Stimulated activated CD4-positive, alpha-beta T cell treated with anti-CD3 and anti-CD28 coated beads, Interleukin-1b, Interleukin-23, amount 100 ng/mL, for 48 hours (primary cell): ENCODE results near the gene CCZ1.
A peak's percentile ranks its signal among the peaks of the same experiment; 100 is the strongest.
"Not testable (repeated sequence)": the region's sequence is repeated elsewhere in the genome, so short reads cannot be mapped to it uniquely, and the experiment has no call there.

ENCODE experiments used
- DNase-seq: peaks from one replicate; pipeline ENCODE4 v3.0.0-alpha.2; 2020

CCZ1 gene

GRCh38 chr7:5898480-5899224, at the start of gene CCZ1:
Gene CCZ1, plus strand, starts transcription at chr7:5898733. Its CDS starts 67 bp downstream, at chr7:5898800.
- peak; percentile 83 for DNase-seq

DNA sequence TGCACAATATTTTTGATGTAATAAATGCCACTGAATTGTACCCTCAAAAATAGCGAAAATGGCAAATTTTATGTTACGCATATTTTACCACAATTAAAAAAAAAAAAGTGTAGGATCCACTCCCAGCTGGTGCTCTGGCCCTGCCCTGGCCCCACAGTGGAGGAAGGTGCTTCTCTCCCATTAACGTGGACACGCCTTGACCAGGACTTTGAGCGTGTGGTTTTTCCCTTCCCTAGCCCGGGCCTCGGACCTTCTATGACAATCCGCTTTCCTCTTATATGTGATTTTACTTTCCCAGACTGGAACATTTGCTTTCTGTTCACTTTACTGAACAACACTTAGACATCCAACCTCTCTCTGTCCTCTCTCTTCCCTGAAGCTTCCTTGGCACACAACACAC, 47.6 kb upstream of the CCZ1 start:
- no peak for DNase-seq

- no peak for DNase-seq
Measured at GRCh38 chr7:5854738-5855137, 43.8 kb upstream of the CCZ1 start.

GRCh38 chr7:5857041-5857575, 41.4 kb upstream of the CCZ1 start:
- not testable (repeated sequence) for DNase-seq

DNA sequence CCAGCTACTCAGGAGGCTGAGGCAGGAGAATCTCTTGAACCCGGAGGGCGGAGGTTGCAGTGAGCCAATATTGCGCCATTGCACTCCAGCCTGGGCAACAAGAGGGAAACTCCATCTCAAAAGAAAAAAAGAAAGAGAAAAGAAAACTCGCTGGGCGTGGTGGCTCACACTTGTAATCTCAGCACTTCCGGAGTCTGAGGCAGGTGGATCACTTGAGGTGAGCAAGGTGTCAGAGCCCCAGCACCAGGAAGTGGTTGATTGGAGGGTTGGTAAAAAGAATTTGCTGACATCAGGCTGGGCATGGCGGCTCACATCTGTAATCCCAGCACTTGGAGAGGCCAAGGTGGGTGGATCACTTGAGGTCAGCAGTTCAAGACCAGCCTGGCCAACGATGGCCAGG, 40.0 kb upstream of the CCZ1 start:
- DNase-seq = peak; percentile 13

DNA sequence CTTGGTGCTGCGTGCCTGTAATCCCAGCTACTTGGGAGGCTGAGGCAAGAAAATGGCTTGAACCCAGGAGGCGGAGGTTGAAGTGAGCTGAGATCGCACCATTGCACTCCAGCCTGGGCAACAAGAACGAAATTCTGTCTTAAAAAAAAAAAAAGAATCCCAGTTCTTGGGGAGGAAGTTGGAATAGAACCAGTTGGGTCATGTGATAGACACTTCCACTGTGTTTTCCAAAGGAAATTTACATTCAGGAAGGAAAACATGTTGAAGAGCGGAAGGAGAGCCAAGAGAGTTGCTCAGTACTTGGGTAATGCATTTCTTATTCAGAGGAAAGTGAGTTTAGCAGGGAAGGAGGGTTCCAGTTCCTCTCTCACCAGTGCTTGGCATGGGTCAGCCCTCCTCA, 37.3 kb upstream of the CCZ1 start:
- DNase-seq = not testable (repeated sequence)

- not testable (repeated sequence) for DNase-seq
Measured at GRCh38 chr7:5862753-5863366, 35.7 kb upstream of the CCZ1 start.

GRCh38 chr7:5865279-5865931, 33.1 kb upstream of the CCZ1 start:
- not testable (repeated sequence) for DNase-seq

GRCh38 chr7:5867060-5867459, 31.5 kb upstream of the CCZ1 start:
- no peak for DNase-seq

- DNase-seq = not testable (repeated sequence)
Measured at GRCh38 chr7:5868928-5869341, 29.6 kb upstream of the CCZ1 start.

- no peak for DNase-seq
Measured at GRCh38 chr7:5869691-5870090, 28.8 kb upstream of the CCZ1 start.

- no peak for DNase-seq
Measured at GRCh38 chr7:5870311-5870710, 28.2 kb upstream of the CCZ1 start.

GRCh38 chr7:5872326-5872725, 26.2 kb upstream of the CCZ1 start:
- DNase-seq = no peak

GRCh38 chr7:5879591-5879990, 18.9 kb upstream of the CCZ1 start:
- DNase-seq = not testable (repeated sequence)

- DNase-seq = not testable (repeated sequence)
Measured at GRCh38 chr7:5880106-5880505, 18.4 kb upstream of the CCZ1 start.

- not testable (repeated sequence) for DNase-seq
Measured at GRCh38 chr7:5884431-5884830, 14.1 kb upstream of the CCZ1 start.

DNA sequence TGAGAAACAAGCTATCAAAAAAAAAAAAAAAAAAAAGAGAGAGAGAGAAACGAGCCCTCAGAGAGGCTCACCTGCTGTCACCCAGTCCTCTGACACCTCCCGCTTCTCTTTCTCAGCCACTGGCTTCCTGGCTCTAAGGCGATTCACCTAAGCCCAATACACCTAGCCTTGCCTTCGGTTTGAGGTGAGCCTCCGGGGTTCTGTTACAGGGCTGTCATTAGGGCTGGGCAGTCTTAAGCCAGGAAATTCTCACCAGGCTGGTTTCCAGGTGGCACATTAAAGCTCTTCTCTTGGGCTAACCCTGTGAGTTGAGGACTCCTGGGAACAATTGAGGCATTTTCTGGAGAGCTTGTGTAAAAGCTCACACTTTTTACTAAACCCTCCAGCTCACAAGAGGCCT, 10.5 kb upstream of the CCZ1 start:
- not testable (repeated sequence) for DNase-seq

- DNase-seq = not testable (repeated sequence)
Measured at GRCh38 chr7:5890244-5890643, 8.3 kb upstream of the CCZ1 start.

- DNase-seq = no peak
Measured at GRCh38 chr7:5892498-5892897, 6.0 kb upstream of the CCZ1 start.

GRCh38 chr7:5897369-5897919, 1.1 kb upstream of the CCZ1 start:
- not testable (repeated sequence) for DNase-seq

GRCh38 chr7:5903002-5903401, 4.5 kb downstream of the CCZ1 start:
- not testable (repeated sequence) for DNase-seq

DNA sequence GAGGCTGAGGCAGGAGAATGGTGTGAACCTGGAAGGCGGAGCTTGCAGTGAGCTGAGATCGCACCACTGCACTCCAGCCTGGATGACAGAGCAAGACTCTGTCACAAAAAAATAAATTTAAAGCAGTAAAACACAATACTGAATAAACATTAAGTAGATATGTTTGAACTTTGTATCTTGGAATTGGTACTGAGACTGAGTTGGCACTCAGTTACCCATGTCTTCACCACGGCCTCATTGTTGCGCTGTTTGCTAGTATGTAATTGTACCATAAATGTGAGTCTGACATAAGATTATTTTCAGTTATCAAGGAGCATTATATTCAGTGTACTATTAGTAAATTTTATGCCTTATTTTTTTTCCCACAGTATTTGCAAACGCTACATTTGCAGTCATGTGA, 6.2 kb downstream of the CCZ1 start:
- DNase-seq = not testable (repeated sequence)

DNA sequence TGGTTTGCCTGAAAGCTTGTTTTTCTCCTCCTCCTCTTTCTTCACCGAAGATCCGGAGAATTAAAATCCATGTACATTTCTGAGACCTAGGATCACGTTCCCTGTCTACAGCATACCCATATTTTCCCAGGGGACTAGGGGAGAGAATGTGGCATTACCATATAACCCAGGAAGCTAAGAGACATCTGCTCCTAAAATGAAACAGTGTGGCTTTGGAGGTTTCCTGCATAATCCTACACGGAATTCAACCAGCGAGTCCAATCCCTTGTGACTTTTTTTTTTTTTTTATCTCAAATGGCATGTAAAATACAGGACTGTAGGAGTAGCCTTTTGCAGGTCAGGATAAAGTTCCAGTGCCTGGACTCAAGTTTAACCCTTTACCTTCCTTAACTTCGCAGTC, 10.3 kb downstream of the CCZ1 start:
- DNase-seq = not testable (repeated sequence)
